ENCODE measurements around the gene GYS1.
"Not testable (repeated sequence)": the region's sequence is repeated elsewhere in the genome, so short reads cannot be mapped to it uniquely, and the experiment has no call there.

Gene GYS1

GRCh38 chr19:48935864-48936263 lies 57.2 kb downstream of the GYS1 start:
- DNase-seq, result no peak

DNA sequence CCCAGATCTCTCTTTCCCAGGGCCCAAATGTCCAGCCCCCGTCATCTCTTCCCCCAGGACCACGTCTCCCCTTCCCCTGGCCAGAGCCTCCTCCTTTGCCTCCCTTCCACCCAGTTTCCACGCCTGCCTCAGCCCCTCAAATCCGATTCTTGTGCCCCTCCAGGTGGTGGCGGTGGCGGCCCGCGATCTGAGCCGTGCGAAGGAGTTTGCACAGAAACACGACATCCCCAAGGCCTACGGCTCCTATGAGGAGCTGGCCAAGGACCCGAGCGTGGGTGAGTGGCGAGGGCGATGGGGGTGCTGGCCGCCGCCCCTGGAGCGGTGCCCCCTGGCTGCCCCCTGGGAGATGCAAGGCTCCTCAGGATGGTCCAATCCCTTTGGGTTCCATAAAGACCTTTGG lies 58.3 kb downstream of the GYS1 start:
- no peak for DNase-seq

DNA sequence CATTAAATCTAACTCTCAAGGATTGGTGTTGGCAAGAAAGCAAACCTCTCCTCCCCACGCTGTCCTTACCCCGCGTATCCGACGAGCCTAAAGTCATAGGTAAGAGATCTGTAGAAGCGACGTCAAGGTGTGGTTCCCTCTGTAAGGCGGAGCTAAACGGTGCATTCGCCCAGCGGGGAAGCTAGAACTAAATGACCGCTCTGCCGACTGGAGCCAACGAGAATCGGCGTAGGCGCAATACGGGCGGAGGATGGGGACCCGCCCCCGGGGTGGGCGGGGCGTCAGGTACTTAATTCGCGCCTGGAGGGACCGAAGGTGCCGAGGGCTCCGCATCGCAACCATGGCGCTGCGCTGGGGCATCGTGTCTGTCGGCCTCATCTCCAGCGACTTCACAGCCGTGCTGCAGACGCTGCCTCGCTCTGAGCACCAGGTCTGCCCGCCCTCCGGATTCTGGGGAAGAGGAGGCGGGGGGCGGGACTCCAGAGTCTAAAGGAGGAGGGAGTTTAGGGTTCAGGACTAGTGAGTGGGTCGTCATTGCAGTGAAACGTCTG lies 59.7 kb downstream of the GYS1 start, which contains the start of gene DHDH:
DHDH (plus strand) TSS at position 318 of the 551 bp plus-strand sequence; CDS start at position 341, 23 bp downstream.
- peak; percentile 69 for DNase-seq

DNA sequence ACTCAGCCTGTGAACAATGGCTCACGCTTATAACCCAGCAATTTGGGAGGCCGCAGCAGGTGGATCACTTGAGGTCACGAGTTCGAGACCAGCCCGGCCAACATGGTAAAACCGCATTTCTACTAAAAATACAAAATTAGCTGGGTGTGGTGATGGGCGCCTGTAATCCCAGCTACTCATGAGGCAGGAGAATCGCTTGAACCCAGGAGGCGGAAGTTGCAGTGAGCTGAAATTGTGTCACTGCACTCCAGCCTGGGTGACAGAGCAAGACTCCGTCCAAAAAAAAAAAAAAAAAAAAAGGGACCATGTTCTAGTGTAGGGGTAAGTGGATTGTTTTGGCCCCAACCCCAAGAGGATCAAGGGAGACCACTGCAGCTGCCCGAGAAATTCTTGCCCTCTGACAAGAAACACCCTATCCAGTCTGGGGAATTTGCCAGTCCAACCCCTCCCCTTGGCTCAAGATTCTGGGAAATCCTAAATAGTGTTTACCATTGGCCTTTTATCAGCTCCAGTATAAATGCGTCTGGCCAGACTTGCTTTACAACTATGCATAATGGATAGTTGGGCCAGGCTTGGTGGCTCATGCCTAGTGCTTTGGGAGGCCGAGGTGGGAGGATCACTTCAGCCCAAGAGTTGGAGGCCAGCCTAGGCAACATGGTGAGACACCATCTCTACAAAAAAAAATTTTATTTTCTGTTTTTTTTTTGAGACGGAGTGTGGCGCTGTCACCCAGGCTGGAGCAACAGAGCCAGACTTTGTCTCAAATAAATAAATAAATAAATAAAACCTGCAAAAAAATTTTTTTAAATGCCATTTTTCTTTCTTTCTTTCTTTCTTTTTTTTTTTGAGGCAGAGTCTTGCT lies 64.7 kb downstream of the GYS1 start:
- no peak for DNase-seq

GRCh38 chr19:48927692-48928091 lies 65.4 kb downstream of the GYS1 start:
- not testable (repeated sequence) for DNase-seq

DNA sequence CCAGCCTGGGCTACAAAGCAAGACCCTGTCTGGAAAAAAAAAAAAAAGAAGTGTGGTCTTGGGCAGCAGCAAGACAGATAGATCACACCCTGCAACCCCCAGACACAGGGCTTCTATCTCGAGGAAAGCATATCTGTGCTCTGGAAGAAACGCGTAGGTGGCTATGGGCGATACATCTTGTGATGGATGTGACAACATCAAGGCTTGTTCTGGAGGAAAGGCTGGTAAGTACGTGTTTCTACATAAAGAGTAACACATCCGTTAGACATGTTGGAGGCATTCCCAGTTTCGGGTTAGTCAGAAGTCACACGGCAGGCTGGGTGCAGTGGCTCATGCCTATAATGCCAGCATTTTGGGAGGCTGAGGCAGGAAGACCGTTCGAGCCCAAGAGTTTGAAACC lies 66.2 kb downstream of the GYS1 start:
- DNase-seq, result no peak

GRCh38 chr19:48925890-48926289 lies 67.2 kb downstream of the GYS1 start:
- DNase-seq, result not testable (repeated sequence)

DNA sequence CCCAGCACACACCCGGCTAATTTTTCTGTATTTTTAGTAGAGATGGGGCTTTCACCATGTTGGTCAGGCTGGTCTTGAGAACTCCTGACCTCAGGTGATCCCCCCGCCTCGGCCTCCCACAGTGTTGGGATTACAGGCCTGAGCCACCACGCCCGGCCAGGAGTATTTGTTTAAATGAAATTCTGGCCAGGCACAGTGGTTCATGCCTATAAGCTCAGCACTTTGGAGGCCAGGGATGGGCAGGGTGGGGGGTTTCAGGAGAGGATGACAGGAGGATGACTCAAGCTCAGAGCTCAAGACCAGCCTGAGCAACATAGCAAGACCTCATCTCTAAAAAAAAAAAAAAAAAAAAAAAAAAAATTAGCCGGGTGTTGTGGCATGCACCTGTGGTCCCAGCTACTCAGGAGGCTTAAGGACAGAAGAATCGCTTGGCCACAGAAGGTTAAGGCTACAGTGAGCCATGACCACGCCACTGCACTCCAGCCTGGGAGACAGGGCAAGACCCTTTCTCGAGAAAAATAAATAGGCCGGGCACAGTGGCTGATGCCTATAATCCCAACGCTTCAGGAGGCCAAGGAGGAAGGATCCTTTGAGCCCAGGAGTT lies 67.8 kb downstream of the GYS1 start:
- no peak for DNase-seq

GRCh38 chr19:48922548-48923490 lies 70.3 kb downstream of the GYS1 start:
- DNase-seq, result no peak

- DNase-seq, result no peak
Measured at GRCh38 chr19:48921721-48922500, 71.2 kb downstream of the GYS1 start.

- no peak for DNase-seq
Measured at GRCh38 chr19:48920949-48921348, 72.2 kb downstream of the GYS1 start.

- DNase-seq, result not testable (repeated sequence)
Measured at GRCh38 chr19:48919271-48919670, 73.8 kb downstream of the GYS1 start.

DNA sequence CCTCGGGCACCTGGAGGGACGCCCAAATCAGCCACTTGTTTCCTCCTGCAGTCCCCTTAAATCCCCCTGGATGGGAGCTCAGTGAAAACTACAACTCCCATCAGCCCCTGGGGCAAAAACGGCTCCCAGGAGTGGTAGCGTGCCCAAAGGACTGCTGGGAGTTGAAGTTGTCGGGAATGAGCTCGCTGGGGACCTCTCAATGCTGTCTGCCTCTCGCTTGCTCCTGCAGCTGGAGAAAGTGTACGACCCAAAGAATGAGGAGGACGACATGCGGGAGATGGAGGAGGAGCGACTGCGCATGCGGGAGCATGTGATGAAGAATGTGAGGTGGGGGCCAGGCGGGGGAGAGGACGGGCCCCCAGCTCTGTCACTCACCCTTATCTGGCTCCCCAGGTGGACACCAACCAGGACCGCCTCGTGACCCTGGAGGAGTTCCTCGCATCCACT lies 74.3 kb downstream of the GYS1 start:
- no peak for DNase-seq

All from left hindlimb (tissue), 1 donor.